Activated CD4-positive, alpha-beta memory T cell treated with anti-CD3 and anti-CD28 coated beads for 36 hours (primary cell): ENCODE data around the gene ADAMTS12. TPM values are rescaled to one million over a fixed set of nuclear protein-coding genes. Genes with fewer than 3 reads are reported as not detected.
A peak's percentile ranks its signal among the peaks of the same experiment; 100 is the strongest.
"Not testable (repeated sequence)": the region's sequence is repeated elsewhere in the genome, so short reads cannot be mapped to it uniquely, and the experiment has no call there.

ENCODE experiments used
- CTCF ChIA-PET: fragments of 350-600 bp; sonication (Branson Sonifier 250); formaldehyde crosslinking; loops from one replicate; lab custom pipeline; 2021; ENCODE audit warnings: antibody characterized with exemption, inconsistent platforms; lab: Charles Lee
- POLR2A ChIA-PET: fragments of 350-600 bp; sonication (Branson Sonifier 250); formaldehyde crosslinking; loops from one replicate; lab custom pipeline; 2021; ENCODE audit warnings: antibody characterized with exemption; lab: Charles Lee
- DNase-seq: peaks from one replicate; pipeline ENCODE4 v3.0.0-alpha.2; 2020
- H3K27ac Mint-ChIP-seq: one replicate; pipeline ENCODE4 v1.8.0; 2021; ENCODE audit warnings: mixed read lengths
- H3K27me3 Mint-ChIP-seq: one replicate; pipeline ENCODE4 v1.8.0; 2021; ENCODE audit warnings: mixed read lengths
- H3K36me3 Mint-ChIP-seq: one replicate; pipeline ENCODE4 v1.8.0; 2021; ENCODE audit warnings: mixed read lengths
- H3K4me1 Mint-ChIP-seq: one replicate; pipeline ENCODE4 v1.8.0; 2021; ENCODE audit warnings: low read depth, mixed read lengths
- H3K4me3 Mint-ChIP-seq: one replicate; pipeline ENCODE4 v1.8.0; 2021; ENCODE audit warnings: mild to moderate bottlenecking, mixed read lengths
- H3K9me3 Mint-ChIP-seq: one replicate; pipeline ENCODE4 v1.8.0; 2021; ENCODE audit warnings: mixed read lengths
- intact Hi-C: fragments of 100-400 bp; cut with micrococcal nuclease; formaldehyde crosslinking; loops from one replicate; pipeline ENCODE4 v1.15.1; 2023
- total RNA-seq, 2 experiments: library from RNA; stranded (reverse); gene quantifications; one replicate each; pipeline ENCODE4 v1.2.3, GENCODE V29; 2021

The ADAMTS12 gene
- total RNA-seq, 2 experiments from 2014 or later = not detected

GRCh38 chr5:33859177-33859576 lies 32.6 kb downstream of the ADAMTS12 start:
- H3K36me3 Mint-ChIP-seq, H3K27ac Mint-ChIP-seq, H3K27me3 Mint-ChIP-seq, POLR2A ChIA-PET, H3K4me3 Mint-ChIP-seq, H3K9me3 Mint-ChIP-seq: not testable (repeated sequence)
- H3K4me1 Mint-ChIP-seq = peaks cover 22% of the 10 kb centered on the region
- CTCF ChIA-PET = interaction anchor here (2.0 kb wide), 1 partner anchor 76 kb away, joined by 8 read pairs; no protein-coding TSS in a partner anchor
- intact Hi-C loops = loop anchor here (10.0 kb wide), 1 partner anchor 166 kb away; no protein-coding TSS in a partner anchor
- peak; percentile 69 for DNase-seq

- H3K27me3 Mint-ChIP-seq = peaks cover 3% of the 10 kb centered on the region
- no peak overlapping the region for H3K4me3 Mint-ChIP-seq
- H3K36me3 Mint-ChIP-seq = no peaks in the 10 kb centered on the region
- H3K9me3 Mint-ChIP-seq = no peaks in the 10 kb centered on the region
- H3K4me1 Mint-ChIP-seq = peaks cover 22% of the 10 kb centered on the region
- ChIA-PET CTCF (no interaction called here), POLR2A (no interaction called here)
- peak; percentile 27 for DNase-seq
- intact Hi-C loops = loop anchor here (2.0 to 10.0 kb wide), 2 partner anchors 16 to 168 kb away; no protein-coding TSS in a partner anchor
- no peak overlapping the region for H3K27ac Mint-ChIP-seq
Observed at GRCh38 chr5:33857037-33857436, 34.8 kb downstream of the ADAMTS12 start.

- ChIA-PET POLR2A (no interaction called here), CTCF (no interaction called here)
- Mint-ChIP-seq H3K27me3 (peaks cover 2% of the 10 kb centered on the region), H3K4me3 (no peak overlapping the region), H3K9me3 (no peaks in the 10 kb centered on the region), H3K36me3 (no peaks in the 10 kb centered on the region), H3K27ac (no peak overlapping the region), H3K4me1 (peaks cover 25% of the 10 kb centered on the region)
- DNase-seq = no peak
- intact Hi-C loops = loop anchor here (10.0 kb wide), 1 partner anchor 169 kb away; no protein-coding TSS in a partner anchor
Observed at GRCh38 chr5:33855396-33855795, 36.4 kb downstream of the ADAMTS12 start.

- POLR2A ChIA-PET = no interaction called here
- Mint-ChIP-seq H3K4me1 (peaks cover 30% of the 10 kb centered on the region), H3K27ac (no peak overlapping the region)
Observed at GRCh38 chr5:33854733-33855151, 37.0 kb downstream of the ADAMTS12 start.

GRCh38 chr5:33852837-33853236 lies 39.0 kb downstream of the ADAMTS12 start:
- Mint-ChIP-seq H3K4me1 (peaks cover 11% of the 10 kb centered on the region), H3K4me3 (no peak overlapping the region), H3K9me3 (no peaks in the 10 kb centered on the region), H3K27ac (no peak overlapping the region), H3K27me3 (peaks cover 2% of the 10 kb centered on the region), H3K36me3 (no peaks in the 10 kb centered on the region)
- ChIA-PET POLR2A (no interaction called here), CTCF (no interaction called here)
- intact Hi-C loops = loop anchor here (5.0 to 10.0 kb wide), 2 partner anchors 79 to 172 kb away; no protein-coding TSS in a partner anchor
- no peak for DNase-seq

More at GRCh38 chr5:33854733-33855151, 37.0 kb downstream of the ADAMTS12 start:
- Mint-ChIP-seq H3K27me3 (peaks cover 2% of the 10 kb centered on the region), H3K36me3 (no peaks in the 10 kb centered on the region), H3K4me3 (no peak overlapping the region), H3K9me3 (no peaks in the 10 kb centered on the region)
- CTCF ChIA-PET = no interaction called here
- DNase-seq = no peak
- intact Hi-C loops = loop anchor here (5.0 to 10.0 kb wide), 2 partner anchors 78 to 170 kb away; no protein-coding TSS in a partner anchor

- no peak overlapping the region for H3K4me3 Mint-ChIP-seq
- H3K27ac Mint-ChIP-seq = no peak overlapping the region
- POLR2A ChIA-PET = no interaction called here
- intact Hi-C loops = loop anchor here (5.0 to 10.0 kb wide), 2 partner anchors 80 to 172 kb away; no protein-coding TSS in a partner anchor
- H3K4me1 Mint-ChIP-seq = peaks cover 11% of the 10 kb centered on the region
- CTCF ChIA-PET = no interaction called here
- H3K27me3 Mint-ChIP-seq = peaks cover 2% of the 10 kb centered on the region
- no peaks in the 10 kb centered on the region for H3K9me3 Mint-ChIP-seq
- H3K36me3 Mint-ChIP-seq = no peaks in the 10 kb centered on the region
- no peak for DNase-seq
Observed at GRCh38 chr5:33852319-33852718, 39.5 kb downstream of the ADAMTS12 start.

- POLR2A ChIA-PET = interaction anchor here (0.5 kb wide), 1 partner anchor 1327 kb away, joined by 4 read pairs; no protein-coding TSS in a partner anchor
- DNase-seq = peak; percentile 73
- H3K9me3 Mint-ChIP-seq = no peaks in the 10 kb centered on the region
- peaks cover 2% of the 10 kb centered on the region for H3K27me3 Mint-ChIP-seq
- CTCF ChIA-PET = no interaction called here
- H3K27ac Mint-ChIP-seq = no peak overlapping the region
- no peak overlapping the region for H3K4me3 Mint-ChIP-seq
- intact Hi-C loops = loop anchor here (1.0 to 10.0 kb wide), 3 partner anchors 82 to 410 kb away; partner anchors contain the start of gene TARS1
- H3K4me1 Mint-ChIP-seq = peaks cover 10% of the 10 kb centered on the region
- H3K36me3 Mint-ChIP-seq = no peaks in the 10 kb centered on the region
Observed at GRCh38 chr5:33850100-33850594, 41.6 kb downstream of the ADAMTS12 start.

- CTCF ChIA-PET = no interaction called here
- DNase-seq = no peak
- no peaks in the 10 kb centered on the region for H3K36me3 Mint-ChIP-seq
- POLR2A ChIA-PET = no interaction called here
- no peak overlapping the region for H3K4me3 Mint-ChIP-seq
- no peak overlapping the region for H3K27ac Mint-ChIP-seq
- peaks cover 7% of the 10 kb centered on the region for H3K9me3 Mint-ChIP-seq
- peaks cover 2% of the 10 kb centered on the region for H3K27me3 Mint-ChIP-seq
- intact Hi-C loops = no loop called here
- H3K4me1 Mint-ChIP-seq = peaks cover 10% of the 10 kb centered on the region
Observed at GRCh38 chr5:33848554-33848953, 43.2 kb downstream of the ADAMTS12 start.

GRCh38 chr5:33846851-33847250 lies 44.9 kb downstream of the ADAMTS12 start:
- CTCF ChIA-PET = no interaction called here

GRCh38 chr5:33843579-33843978 lies 48.2 kb downstream of the ADAMTS12 start:
- H3K36me3 Mint-ChIP-seq = no peaks in the 10 kb centered on the region

More at GRCh38 chr5:33846851-33847250, 44.9 kb downstream of the ADAMTS12 start:
- DNase-seq = no peak
- H3K27me3 Mint-ChIP-seq = no peaks in the 10 kb centered on the region
- no peak overlapping the region for H3K27ac Mint-ChIP-seq
- intact Hi-C loops = no loop called here
- H3K4me3 Mint-ChIP-seq = no peak overlapping the region
- H3K9me3 Mint-ChIP-seq = peaks cover 8% of the 10 kb centered on the region
- POLR2A ChIA-PET = no interaction called here
- H3K36me3 Mint-ChIP-seq = no peaks in the 10 kb centered on the region
- peaks cover 12% of the 10 kb centered on the region for H3K4me1 Mint-ChIP-seq

GRCh38 chr5:33842456-33842855 lies 49.3 kb downstream of the ADAMTS12 start:
- ChIA-PET POLR2A (no interaction called here), CTCF (no interaction called here)
- no peak overlapping the region for H3K27ac Mint-ChIP-seq
- H3K4me1 Mint-ChIP-seq = peaks cover 17% of the 10 kb centered on the region
- no peak for DNase-seq
- peaks cover 8% of the 10 kb centered on the region for H3K9me3 Mint-ChIP-seq
- intact Hi-C loops = no loop called here
- H3K36me3 Mint-ChIP-seq = no peaks in the 10 kb centered on the region
- no peak overlapping the region for H3K4me3 Mint-ChIP-seq
- H3K27me3 Mint-ChIP-seq = no peaks in the 10 kb centered on the region

More at GRCh38 chr5:33843579-33843978, 48.2 kb downstream of the ADAMTS12 start:
- H3K9me3 Mint-ChIP-seq = peaks cover 8% of the 10 kb centered on the region
- CTCF ChIA-PET = no interaction called here
- intact Hi-C loops = no loop called here
- H3K4me3 Mint-ChIP-seq = no peak overlapping the region
- no peak for DNase-seq
- peaks cover 17% of the 10 kb centered on the region for H3K4me1 Mint-ChIP-seq
- H3K27me3 Mint-ChIP-seq = no peaks in the 10 kb centered on the region
- no peak overlapping the region for H3K27ac Mint-ChIP-seq
- POLR2A ChIA-PET = no interaction called here

- intact Hi-C loops = loop anchor here (2.0 kb wide), 1 partner anchor 15 kb away; no protein-coding TSS in a partner anchor
- Mint-ChIP-seq H3K4me1 (peaks cover 17% of the 10 kb centered on the region), H3K9me3 (peaks cover 8% of the 10 kb centered on the region), H3K27ac (no peak overlapping the region), H3K36me3 (no peaks in the 10 kb centered on the region), H3K27me3 (no peaks in the 10 kb centered on the region), H3K4me3 (no peak overlapping the region)
- no peak for DNase-seq
- ChIA-PET CTCF (no interaction called here), POLR2A (no interaction called here)
Observed at GRCh38 chr5:33841891-33842290, 49.9 kb downstream of the ADAMTS12 start.
